ENCODE measurements around the gene C1QTNF9.

DNA sequence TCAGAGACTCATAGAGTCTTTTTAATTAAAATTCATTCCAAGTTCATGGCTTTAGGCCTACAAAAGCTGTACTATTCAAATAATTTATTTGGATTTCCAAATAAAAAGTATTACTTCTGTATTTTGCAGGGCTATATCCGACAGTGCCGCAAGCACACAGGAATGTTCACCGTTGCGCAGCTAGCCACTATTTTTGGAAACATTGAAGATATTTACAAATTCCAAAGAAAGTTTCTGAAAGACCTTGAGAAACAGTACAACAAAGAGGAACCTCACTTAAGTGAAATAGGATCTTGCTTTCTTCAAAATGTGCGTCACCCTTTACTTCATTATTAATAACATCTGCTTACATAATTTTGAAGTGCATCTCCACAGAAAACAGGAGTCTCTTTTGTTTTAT, 20.5 kb upstream of the C1QTNF9 start:
- TF ChIP-seq POLR2A (IDR thresholded peaks at IDR 0.05; ENCODE audit: borderline replicate concordance, extremely low read depth, insufficient read depth, insufficient read length) = no peak
- TF ChIP-seq EZH2 (IDR thresholded peaks at IDR 0.05) = no peak
- TF ChIP-seq CTCF (IDR thresholded peaks at IDR 0.05 in 2 of 3, conservative IDR thresholded peaks at IDR 0.05 in 1 of 3; ENCODE audit: borderline replicate concordance in 1 of 3, insufficient read depth in 1 of 3, low read depth in 2 of 3, low read length in 2 of 3) = no peak
- TF ChIP-seq JUND (IDR thresholded peaks at IDR 0.05) = no peak
- no peak for TF ChIP-seq RAD21 (IDR thresholded peaks at IDR 0.05; ENCODE audit: low read depth)
- TF ChIP-seq, protein P1, sequence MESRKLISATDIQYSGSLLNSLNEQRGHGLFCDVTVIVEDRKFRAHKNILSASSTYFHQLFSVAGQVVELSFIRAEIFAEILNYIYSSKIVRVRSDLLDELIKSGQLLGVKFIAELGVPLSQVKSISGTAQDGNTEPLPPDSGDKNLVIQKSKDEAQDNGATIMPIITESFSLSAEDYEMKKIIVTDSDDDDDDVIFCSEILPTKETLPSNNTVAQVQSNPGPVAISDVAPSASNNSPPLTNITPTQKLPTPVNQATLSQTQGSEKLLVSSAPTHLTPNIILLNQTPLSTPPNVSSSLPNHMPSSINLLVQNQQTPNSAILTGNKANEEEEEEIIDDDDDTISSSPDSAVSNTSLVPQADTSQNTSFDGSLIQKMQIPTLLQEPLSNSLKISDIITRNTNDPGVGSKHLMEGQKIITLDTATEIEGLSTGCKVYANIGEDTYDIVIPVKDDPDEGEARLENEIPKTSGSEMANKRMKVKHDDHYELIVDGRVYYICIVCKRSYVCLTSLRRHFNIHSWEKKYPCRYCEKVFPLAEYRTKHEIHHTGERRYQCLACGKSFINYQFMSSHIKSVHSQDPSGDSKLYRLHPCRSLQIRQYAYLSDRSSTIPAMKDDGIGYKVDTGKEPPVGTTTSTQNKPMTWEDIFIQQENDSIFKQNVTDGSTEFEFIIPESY (IDR thresholded peaks at IDR 0.05; ENCODE audit: extremely low read depth, insufficient replicate concordance, low read length) = no peak
- TF ChIP-seq, protein P2, sequence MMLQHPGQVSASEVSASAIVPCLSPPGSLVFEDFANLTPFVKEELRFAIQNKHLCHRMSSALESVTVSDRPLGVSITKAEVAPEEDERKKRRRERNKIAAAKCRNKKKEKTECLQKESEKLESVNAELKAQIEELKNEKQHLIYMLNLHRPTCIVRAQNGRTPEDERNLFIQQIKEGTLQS (IDR thresholded peaks at IDR 0.05) = no peak
- TF ChIP-seq POLR2AphosphoS5 (IDR thresholded peaks at IDR 0.05; ENCODE audit: low read depth, low read length) = no peak
- no peak for TF ChIP-seq ELF1 (IDR thresholded peaks at IDR 0.05; ENCODE audit: borderline replicate concordance, low read depth)
- no peak for TF ChIP-seq TCF7L2 (IDR thresholded peaks at IDR 0.05; ENCODE audit: borderline replicate concordance, extremely low read depth, insufficient read depth, insufficient read length)
- no peak for TF ChIP-seq SRF (IDR thresholded peaks at IDR 0.05; ENCODE audit: low read depth)
- no peak for TF ChIP-seq CBX3 (IDR thresholded peaks at IDR 0.05; ENCODE audit: low read depth)

Data from HCT116 (cell line).